Progenitor cell of endocrine pancreas (in vitro differentiated cells): ENCODE results near the gene NBAS. TPM values are rescaled to one million over a fixed set of nuclear protein-coding genes. Genes with fewer than 3 reads are reported as not detected.
A peak's percentile ranks its signal among the peaks of the same experiment; 100 is the strongest.
"Not testable (repeated sequence)": the region's sequence is repeated elsewhere in the genome, so short reads cannot be mapped to it uniquely, and the experiment has no call there.

Experiments
- DNase-seq: peaks from one replicate; pipeline ENCODE4 v3.0.0; 2021; ENCODE audit warnings: low spot score; ENCODE audit not compliant: unreplicated experiment
- H3K27ac Mint-ChIP-seq: 2 replicates; pipeline ENCODE4 v1.8.0; 2021; ENCODE audit warnings: mild to moderate bottlenecking, moderate library complexity, mixed read lengths
- H3K27me3 Mint-ChIP-seq: 2 replicates; pipeline ENCODE4 v1.8.0; 2021; ENCODE audit warnings: mixed read lengths
- H3K36me3 Mint-ChIP-seq: 2 replicates; pipeline ENCODE4 v1.8.0; 2022; ENCODE audit warnings: mixed read lengths; ENCODE audit not compliant: insufficient read depth
- H3K4me1 Mint-ChIP-seq: 2 replicates; pipeline ENCODE4 v1.8.0; 2021; ENCODE audit warnings: low read depth, mixed read lengths
- H3K4me3 Mint-ChIP-seq: 2 replicates; pipeline ENCODE4 v1.8.0; 2021; ENCODE audit warnings: low read depth, mild to moderate bottlenecking, moderate library complexity, mixed read lengths
- H3K9me3 Mint-ChIP-seq: 2 replicates; pipeline ENCODE4 v1.8.0; 2021; ENCODE audit warnings: low read depth, mixed read lengths
- CTCF ChIP-seq: fragments of 200-600 bp; sonication (generic); IDR thresholded peaks from one replicate; pipeline ENCODE4 v1.5.0; 2021; ENCODE audit warnings: antibody characterized with exemption, mild to moderate bottlenecking; ENCODE audit not compliant: unreplicated experiment
- total RNA-seq: library from RNA; stranded (reverse); gene quantifications from 2 replicates; pipeline ENCODE4 v1.2.1, GENCODE V29; 2021

The NBAS gene
- total RNA-seq, 1 donor from 2014 or later: 63.0 TPM

- no peak for TF ChIP-seq CTCF
Measured at GRCh38 chr2:15520346-15520745, 40.8 kb downstream of the NBAS start.

GRCh38 chr2:15518759-15519158 is 42.4 kb downstream of the NBAS start:
- peaks cover 12% of the 10 kb centered on the region for H3K36me3 Mint-ChIP-seq
- H3K9me3 Mint-ChIP-seq, H3K4me1 Mint-ChIP-seq, H3K27ac Mint-ChIP-seq, H3K4me3 Mint-ChIP-seq, H3K27me3 Mint-ChIP-seq, DNase-seq: not testable (repeated sequence)

More at GRCh38 chr2:15520346-15520745, 40.8 kb downstream of the NBAS start:
- no peaks in the 10 kb centered on the region for H3K27me3 Mint-ChIP-seq
- H3K27ac Mint-ChIP-seq: no peak overlapping the region
- no peaks in the 10 kb centered on the region for H3K9me3 Mint-ChIP-seq
- H3K4me3 Mint-ChIP-seq: no peak overlapping the region
- H3K4me1 Mint-ChIP-seq: no peaks in the 10 kb centered on the region
- no peak for DNase-seq
- peaks cover 14% of the 10 kb centered on the region for H3K36me3 Mint-ChIP-seq

- no peak overlapping the region for H3K4me3 Mint-ChIP-seq
- no peak for TF ChIP-seq CTCF
- H3K9me3 Mint-ChIP-seq: peaks cover 3% of the 10 kb centered on the region
- no peaks in the 10 kb centered on the region for H3K4me1 Mint-ChIP-seq
- peaks cover 18% of the 10 kb centered on the region for H3K36me3 Mint-ChIP-seq
- DNase-seq: no peak
- no peaks in the 10 kb centered on the region for H3K27me3 Mint-ChIP-seq
- peak overlapping the region; percentile 37 for H3K27ac Mint-ChIP-seq
Measured at GRCh38 chr2:15517793-15518192, 43.3 kb downstream of the NBAS start.

- TF ChIP-seq CTCF: no peak
- no peak for DNase-seq
- no peaks in the 10 kb centered on the region for H3K27me3 Mint-ChIP-seq
- H3K27ac Mint-ChIP-seq: no peak overlapping the region
- peaks cover 18% of the 10 kb centered on the region for H3K36me3 Mint-ChIP-seq
- H3K4me3 Mint-ChIP-seq: no peak overlapping the region
- H3K4me1 Mint-ChIP-seq: peaks cover 6% of the 10 kb centered on the region
- peaks cover 3% of the 10 kb centered on the region for H3K9me3 Mint-ChIP-seq
Measured at GRCh38 chr2:15511686-15512085, 49.4 kb downstream of the NBAS start.

- peaks cover 18% of the 10 kb centered on the region for H3K36me3 Mint-ChIP-seq
- H3K9me3 Mint-ChIP-seq: peaks cover 3% of the 10 kb centered on the region
- no peak for TF ChIP-seq CTCF
- no peak overlapping the region for H3K27ac Mint-ChIP-seq
- no peak for DNase-seq
- no peaks in the 10 kb centered on the region for H3K27me3 Mint-ChIP-seq
- H3K4me1 Mint-ChIP-seq: peaks cover 8% of the 10 kb centered on the region
- H3K4me3 Mint-ChIP-seq: no peak overlapping the region
Measured at GRCh38 chr2:15510552-15510951, 50.6 kb downstream of the NBAS start.

GRCh38 chr2:15510131-15510530 is 51.0 kb downstream of the NBAS start:
- TF ChIP-seq CTCF: no peak
- Mint-ChIP-seq H3K36me3 (peaks cover 18% of the 10 kb centered on the region), H3K27ac (no peak overlapping the region), H3K4me1 (peaks cover 8% of the 10 kb centered on the region), H3K4me3 (no peak overlapping the region), H3K9me3 (peaks cover 3% of the 10 kb centered on the region), H3K27me3 (no peaks in the 10 kb centered on the region)
- DNase-seq: no peak
